BJ (cell line): Measurements from ENCODE around the gene EDIL3. TPM values are rescaled to one million over a fixed set of nuclear protein-coding genes. Genes with fewer than 3 reads are reported as not detected.

Experiments
- CTCF ChIA-PET: fragments of 350-600 bp; formaldehyde crosslinking; extraction: SDS; loops from one replicate; lab custom pipeline; 2021; ENCODE audit warnings: antibody characterized with exemption, inconsistent platforms; lab: Yijun Ruan, JAX
- POLR2A ChIA-PET: fragments of 300-600 bp; sonication (Branson Sonifier 250); formaldehyde crosslinking; extraction: SDS; loops from one replicate; lab custom pipeline; 2021; ENCODE audit warnings: antibody characterized with exemption; lab: Charles Lee
- DNase-seq: peaks from one replicate; pipeline ENCODE4 v3.0.0-alpha.2; 2011; ENCODE audit warnings: low read depth
- H3K27me3 ChIP-seq: 2 replicates; pipeline ENCODE4 v1.6.0; 2011; ENCODE audit warnings: low read length; ENCODE audit not compliant: control insufficient read depth, insufficient read depth
- H3K36me3 ChIP-seq: 2 replicates; pipeline ENCODE4 v1.5.1; 2011; ENCODE audit warnings: low read length; ENCODE audit not compliant: control insufficient read depth, insufficient read depth
- H3K4me3 ChIP-seq: 2 replicates; pipeline ENCODE4 v1.5.1; 2011; ENCODE audit warnings: low read depth, mild to moderate bottlenecking, control low read depth, low read length
- polyA plus RNA-seq: library from polyadenylated mRNA; depleted of rRNA; stranded (reverse); fragments of >200 nt; gene quantifications from 2 replicates; pipeline ENCODE4 v1.2.3, GENCODE V29; 2011
- TF ChIP-seq, protein P1 (sequence below): IDR thresholded peaks from 2 replicates; pipeline ENCODE4 v1.5.1; 2011; ENCODE audit warnings: low read depth, mild to moderate bottlenecking, control low read depth, inconsistent platforms, low read length, moderate library complexity; ENCODE audit not compliant: insufficient read depth

Gene EDIL3
- polyA plus RNA-seq, 1 experiment, result 8.4 TPM

DNA sequence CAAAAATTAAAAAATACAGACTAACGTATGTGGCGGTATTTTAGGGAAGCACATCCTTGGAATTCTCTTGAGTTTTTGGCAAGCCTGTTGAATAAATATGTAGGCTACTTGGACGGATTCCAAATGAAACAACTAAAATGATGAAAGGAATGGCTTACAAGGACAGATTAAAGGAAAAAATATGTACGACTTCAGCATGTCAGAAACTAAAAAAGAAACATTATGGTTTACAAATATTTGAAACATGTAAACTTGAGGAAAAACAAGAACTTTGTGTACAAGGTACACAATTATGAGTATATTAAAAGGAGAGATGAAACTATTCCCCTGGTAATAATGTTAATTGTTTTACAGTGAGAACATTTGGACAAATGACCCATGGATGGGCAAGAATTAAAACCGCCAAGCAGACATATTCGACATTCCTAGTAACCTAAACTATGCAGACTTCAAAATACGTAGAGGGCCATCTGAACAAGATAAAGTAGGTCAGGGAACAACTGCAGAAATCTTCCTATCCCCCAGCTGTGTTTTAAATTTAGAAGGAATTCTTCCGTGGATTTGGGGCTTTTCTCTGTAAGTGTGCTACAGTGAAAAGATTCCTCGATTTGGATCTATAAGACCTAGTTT is 12.5 kb downstream of the EDIL3 start:
- CTCF ChIA-PET, result no interaction called here
- POLR2A ChIA-PET, result no interaction called here
- TF ChIP-seq, protein P1, sequence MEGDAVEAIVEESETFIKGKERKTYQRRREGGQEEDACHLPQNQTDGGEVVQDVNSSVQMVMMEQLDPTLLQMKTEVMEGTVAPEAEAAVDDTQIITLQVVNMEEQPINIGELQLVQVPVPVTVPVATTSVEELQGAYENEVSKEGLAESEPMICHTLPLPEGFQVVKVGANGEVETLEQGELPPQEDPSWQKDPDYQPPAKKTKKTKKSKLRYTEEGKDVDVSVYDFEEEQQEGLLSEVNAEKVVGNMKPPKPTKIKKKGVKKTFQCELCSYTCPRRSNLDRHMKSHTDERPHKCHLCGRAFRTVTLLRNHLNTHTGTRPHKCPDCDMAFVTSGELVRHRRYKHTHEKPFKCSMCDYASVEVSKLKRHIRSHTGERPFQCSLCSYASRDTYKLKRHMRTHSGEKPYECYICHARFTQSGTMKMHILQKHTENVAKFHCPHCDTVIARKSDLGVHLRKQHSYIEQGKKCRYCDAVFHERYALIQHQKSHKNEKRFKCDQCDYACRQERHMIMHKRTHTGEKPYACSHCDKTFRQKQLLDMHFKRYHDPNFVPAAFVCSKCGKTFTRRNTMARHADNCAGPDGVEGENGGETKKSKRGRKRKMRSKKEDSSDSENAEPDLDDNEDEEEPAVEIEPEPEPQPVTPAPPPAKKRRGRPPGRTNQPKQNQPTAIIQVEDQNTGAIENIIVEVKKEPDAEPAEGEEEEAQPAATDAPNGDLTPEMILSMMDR, result no peak
- Histone ChIP-seq H3K4me3 (no peak overlapping the region), H3K36me3 (no peaks in the 10 kb centered on the region), H3K27me3 (no peaks in the 10 kb centered on the region)
- peak; percentile 6 for DNase-seq

DNA sequence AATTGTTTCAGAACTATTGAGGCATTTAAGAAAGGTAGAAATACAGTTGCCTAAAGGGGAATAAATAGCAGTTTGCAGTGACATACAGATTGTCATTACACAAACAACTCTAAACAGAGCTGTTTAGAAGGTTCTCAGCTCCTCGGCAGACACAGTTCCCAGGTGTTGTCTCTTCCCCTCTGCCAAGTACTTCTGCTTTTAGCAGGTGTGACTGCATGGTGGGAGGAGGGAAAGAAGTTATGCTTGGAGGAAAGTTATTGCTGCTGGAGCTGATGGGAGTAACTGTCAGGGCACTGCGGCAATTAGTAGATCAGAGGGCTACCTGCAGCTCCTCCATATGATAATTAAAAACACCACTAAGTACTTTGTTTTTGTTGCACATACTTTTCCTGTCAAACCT is 14.5 kb downstream of the EDIL3 start:
- Histone ChIP-seq H3K4me3 (no peak overlapping the region), H3K27me3 (no peaks in the 10 kb centered on the region), H3K36me3 (no peaks in the 10 kb centered on the region)
- POLR2A ChIA-PET, result no interaction called here
- TF ChIP-seq, protein P1, result no peak
- DNase-seq, result no peak
- CTCF ChIA-PET, result no interaction called here

DNA sequence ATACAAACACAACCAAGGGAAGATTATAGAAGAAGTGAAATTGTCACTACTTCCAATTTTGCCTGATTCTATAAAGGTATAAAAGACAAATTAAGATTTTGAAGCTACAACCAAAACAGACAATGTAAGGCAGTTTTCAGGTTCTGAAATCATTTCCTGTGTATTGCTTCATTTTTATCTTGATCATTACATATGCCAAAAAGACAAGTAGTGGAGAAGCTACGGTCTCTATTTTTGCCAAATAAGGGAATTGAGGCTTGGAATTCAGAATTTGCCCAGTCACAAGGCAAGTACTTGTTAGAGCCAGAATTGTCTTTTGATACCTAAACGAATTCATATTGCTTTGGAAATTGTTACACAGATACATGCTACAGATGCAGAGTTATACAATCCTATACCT is 20.6 kb downstream of the EDIL3 start:
- POLR2A ChIA-PET, result no interaction called here
- Histone ChIP-seq H3K36me3 (no peaks in the 10 kb centered on the region), H3K4me3 (no peak overlapping the region), H3K27me3 (no peaks in the 10 kb centered on the region)
- TF ChIP-seq, protein P1, result no peak
- DNase-seq, result no peak
- CTCF ChIA-PET, result no interaction called here

DNA sequence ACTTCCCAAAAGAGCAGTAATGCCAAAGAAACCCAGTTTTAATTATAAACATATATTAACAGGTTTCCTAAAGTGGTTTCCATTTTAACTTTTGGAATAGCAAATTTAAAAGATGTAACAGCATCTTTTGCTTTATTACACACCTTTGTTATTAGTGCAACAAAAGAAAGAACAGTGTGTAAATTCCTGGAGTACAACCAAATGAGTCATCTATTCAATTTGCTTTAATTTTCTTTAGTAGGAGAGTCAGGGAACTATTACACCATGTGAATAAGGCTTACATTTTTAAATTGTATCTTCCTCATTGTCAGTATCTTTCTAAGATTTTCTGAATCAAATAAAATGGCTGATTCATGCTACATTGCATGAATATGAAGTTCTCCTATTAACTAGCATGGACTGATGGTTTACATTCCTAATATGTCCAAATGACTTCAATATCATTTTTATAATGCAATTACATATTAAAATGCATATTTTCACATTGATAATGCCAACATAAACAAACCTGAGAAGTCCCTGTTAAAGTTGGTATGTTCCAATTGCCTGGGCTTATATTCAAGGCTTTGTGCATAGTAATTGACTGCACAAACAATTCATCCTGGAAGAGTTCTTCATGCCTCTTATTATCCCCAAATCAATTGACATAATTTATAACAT is 22.5 kb downstream of the EDIL3 start:
- ChIA-PET POLR2A (no interaction called here), CTCF (no interaction called here)
- no peak for DNase-seq

DNA sequence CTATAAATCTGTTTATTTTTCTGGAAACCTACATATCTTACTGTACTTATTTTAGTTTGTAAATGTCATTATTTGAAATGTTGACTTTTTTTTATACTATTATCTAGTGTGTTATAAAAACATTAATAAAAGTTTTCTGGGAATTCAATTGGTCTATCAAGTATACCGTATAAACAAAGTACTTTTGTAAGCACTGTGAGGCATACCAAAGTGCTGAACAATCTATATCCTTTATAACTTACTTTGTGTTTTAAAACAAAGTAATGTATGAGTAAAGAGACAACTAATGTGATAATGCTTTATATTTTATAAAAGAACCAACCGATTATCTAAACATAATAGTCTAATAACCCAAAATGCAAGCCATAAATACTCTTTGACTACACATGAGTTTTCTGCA is 23.1 kb downstream of the EDIL3 start:
- H3K36me3 ChIP-seq, result no peaks in the 10 kb centered on the region
- POLR2A ChIA-PET, result no interaction called here
- CTCF ChIA-PET, result no interaction called here
- no peak overlapping the region for H3K4me3 ChIP-seq
- H3K27me3 ChIP-seq, result no peaks in the 10 kb centered on the region
- no peak for DNase-seq
- TF ChIP-seq, protein P1, result no peak

More for the DNA sequence above, 22.5 kb downstream of the EDIL3 start:
- Histone ChIP-seq H3K27me3 (no peaks in the 10 kb centered on the region), H3K4me3 (no peak overlapping the region), H3K36me3 (no peaks in the 10 kb centered on the region)
- TF ChIP-seq, protein P1, result no peak
